HCT116 (cell line): ENCODE measurements around the gene RANBP17.

Experiments used
- CBX3 ChIP-seq: IDR thresholded peaks from 2 replicates; pipeline ENCODE4 v1.6.1; 2012; ENCODE audit warnings: low read depth
- CTCF ChIP-seq, 3 experiments: fragments of 200-600 bp in 1 of 3; sonication (generic) in 1 of 3; IDR thresholded peaks in 2 of 3; conservative IDR thresholded peaks in 1 of 3; 2 replicates each; pipeline ENCODE4 v1.5.1; 2012 to 2017; ENCODE audit warnings: low read depth in 2 of 3, low read length in 2 of 3, antibody characterized with exemption in 1 of 3, borderline replicate concordance in 1 of 3, control low read depth in 1 of 3, mild to moderate bottlenecking in 1 of 3, mixed read lengths in 1 of 3, mixed run types in 1 of 3, moderate library complexity in 1 of 3; ENCODE audit not compliant: insufficient read depth in 1 of 3
- EZH2 ChIP-seq: fragments of 200-600 bp; sonication (generic); IDR thresholded peaks from 2 replicates; pipeline ENCODE4 v1.6.1; 2017; ENCODE audit warnings: antibody characterized with exemption, mixed run types
- JUND ChIP-seq: IDR thresholded peaks from 2 replicates; pipeline ENCODE4 v1.6.1; 2012
- MAX ChIP-seq: IDR thresholded peaks from 2 replicates; pipeline ENCODE4 v1.6.1; 2012
- POLR2A ChIP-seq: IDR thresholded peaks from 2 replicates; pipeline ENCODE4 v1.7.0; 2011; ENCODE audit warnings: borderline replicate concordance; ENCODE audit not compliant: insufficient read depth, insufficient read length; ENCODE audit errors: extremely low read depth
- POLR2AphosphoS5 ChIP-seq: IDR thresholded peaks from 2 replicates; pipeline ENCODE4 v1.6.1; 2011; ENCODE audit warnings: mild to moderate bottlenecking, low read depth, low read length, moderate library complexity
- REST ChIP-seq: IDR thresholded peaks from 2 replicates; pipeline ENCODE4 v1.6.1; 2012; ENCODE audit warnings: low read depth
- ZBTB33 ChIP-seq: IDR thresholded peaks from 2 replicates; pipeline ENCODE4 v1.6.1; 2011; ENCODE audit warnings: mild to moderate bottlenecking, low read length, moderate library complexity; ENCODE audit not compliant: insufficient replicate concordance; ENCODE audit errors: extremely low read depth
- ZNF274 ChIP-seq: fragments of 200-500 bp; sonication (Bioruptor generic); IDR thresholded peaks from 2 replicates; pipeline ENCODE4 v1.6.1; 2014; ENCODE audit warnings: mild to moderate bottlenecking, low read depth, low read length, inconsistent platforms

GRCh38 chr5:171323007-171323406, 461.2 kb downstream of the RANBP17 start:
- TF ChIP-seq POLR2A (no peak), CTCF (IDR thresholded peaks at IDR 0.05 in 2 of 3, conservative IDR thresholded peaks at IDR 0.05 in 1 of 3; ENCODE audit: borderline replicate concordance in 1 of 3, insufficient read depth in 1 of 3, low read depth in 2 of 3, low read length in 2 of 3) (no peak), REST (no peak), MAX (no peak), EZH2 (no peak), POLR2AphosphoS5 (no peak), ZBTB33 (no peak), JUND (no peak), CBX3 (no peak), ZNF274 (no peak)
